Naive B cell (primary cell): ENCODE data around the gene PLD3. TPM values are rescaled to one million over a fixed set of nuclear protein-coding genes. Genes with fewer than 3 reads are reported as not detected.

Source experiments
- ATAC-seq, 2 donors: fragments of 150-1000 bp; cut with Tn5 transposase; 2 replicates each; pipeline ENCODE4 v1.10.0; 2021; ENCODE audit warnings: low read depth in 2 of 2, mild to moderate bottlenecking in 2 of 2, moderate library complexity in 2 of 2
- DNase-seq: peaks from one replicate; pipeline ENCODE4 v3.0.0; 2022
- H3K27ac Mint-ChIP-seq, 6 donors: one replicate each; pipeline ENCODE4 v1.8.0; 2020 to 2022; ENCODE audit warnings: mild to moderate bottlenecking in 6 of 6, mixed read lengths in 6 of 6, moderate library complexity in 5 of 6, inconsistent platforms in 2 of 6
- H3K27me3 Mint-ChIP-seq, 3 donors: one replicate each; pipeline ENCODE4 v1.8.0; 2021 to 2022; ENCODE audit warnings: mixed read lengths in 3 of 3, mild to moderate bottlenecking in 1 of 3
- H3K36me3 Mint-ChIP-seq, 2 donors: one replicate each; pipeline ENCODE4 v1.8.0; 2020 to 2022; ENCODE audit warnings: mixed read lengths in 2 of 2, inconsistent platforms in 1 of 2, mild to moderate bottlenecking in 1 of 2
- H3K4me1 Mint-ChIP-seq, 3 donors: one replicate each; pipeline ENCODE4 v1.8.0; 2020 to 2022; ENCODE audit warnings: mixed read lengths in 3 of 3, inconsistent platforms in 1 of 3, mild to moderate bottlenecking in 1 of 3, moderate library complexity in 1 of 3
- H3K4me3 Mint-ChIP-seq, 8 donors: one replicate each; pipeline ENCODE4 v1.8.0; 2020 to 2022; ENCODE audit warnings: mild to moderate bottlenecking in 8 of 8, mixed read lengths in 8 of 8, moderate library complexity in 8 of 8, inconsistent platforms in 2 of 8
- H3K9me3 Mint-ChIP-seq, 7 donors: one replicate each; pipeline ENCODE4 v1.8.0; 2020 to 2022; ENCODE audit warnings: mixed read lengths in 7 of 7, mild to moderate bottlenecking in 5 of 7, inconsistent platforms in 2 of 7, moderate library complexity in 1 of 7
- polyA plus RNA-seq, 6 donors: library from polyadenylated mRNA; unstranded; fragments of 300-500 nt; fragmentation: Illumina TruSeq; gene quantifications; one replicate each; pipeline ENCODE4 v1.2.3, GENCODE V29; 2021; ENCODE audit warnings: low read depth in 6 of 6

PLD3 gene, protein sequence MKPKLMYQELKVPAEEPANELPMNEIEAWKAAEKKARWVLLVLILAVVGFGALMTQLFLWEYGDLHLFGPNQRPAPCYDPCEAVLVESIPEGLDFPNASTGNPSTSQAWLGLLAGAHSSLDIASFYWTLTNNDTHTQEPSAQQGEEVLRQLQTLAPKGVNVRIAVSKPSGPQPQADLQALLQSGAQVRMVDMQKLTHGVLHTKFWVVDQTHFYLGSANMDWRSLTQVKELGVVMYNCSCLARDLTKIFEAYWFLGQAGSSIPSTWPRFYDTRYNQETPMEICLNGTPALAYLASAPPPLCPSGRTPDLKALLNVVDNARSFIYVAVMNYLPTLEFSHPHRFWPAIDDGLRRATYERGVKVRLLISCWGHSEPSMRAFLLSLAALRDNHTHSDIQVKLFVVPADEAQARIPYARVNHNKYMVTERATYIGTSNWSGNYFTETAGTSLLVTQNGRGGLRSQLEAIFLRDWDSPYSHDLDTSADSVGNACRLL
- polyA plus RNA-seq = 10 to 100 TPM; 28.2 to 46.5 (median 37.2) TPM

- peaks cover 21 to 34% (median 34%) of the 10 kb centered on the region in 3 donors for H3K4me1 Mint-ChIP-seq
- peak within 1 kb of the TSS; percentile 79 to 97 (median 96) for H3K27ac Mint-ChIP-seq
Observed at GRCh38 chr19:40348125-40348913, at the start of gene PLD3, which contains the start of gene C19orf47. PLD3 (plus strand) TSS chr19:40348695; CDS start chr19:40366484, 17,789 bp downstream. C19orf47 (minus strand) TSS chr19:40348397; CDS start chr19:40341857, 6,540 bp downstream.

GRCh38 chr19:40300668-40301067 lies 47.8 kb upstream of the PLD3 start:
- no peak overlapping the region for H3K27ac Mint-ChIP-seq

More at GRCh38 chr19:40348125-40348913, at the start of gene PLD3, which contains the start of gene C19orf47:
- Mint-ChIP-seq H3K27me3 (no peaks in the 10 kb centered on the region), H3K36me3 (no peaks in the 10 kb centered on the region), H3K4me3 (peak within 1 kb of the TSS; percentile 84 to 98 (median 89)), H3K9me3 (no peaks in the 10 kb centered on the region)
- ATAC-seq = peak; percentile 96
- peak; percentile 99 for DNase-seq

DNA sequence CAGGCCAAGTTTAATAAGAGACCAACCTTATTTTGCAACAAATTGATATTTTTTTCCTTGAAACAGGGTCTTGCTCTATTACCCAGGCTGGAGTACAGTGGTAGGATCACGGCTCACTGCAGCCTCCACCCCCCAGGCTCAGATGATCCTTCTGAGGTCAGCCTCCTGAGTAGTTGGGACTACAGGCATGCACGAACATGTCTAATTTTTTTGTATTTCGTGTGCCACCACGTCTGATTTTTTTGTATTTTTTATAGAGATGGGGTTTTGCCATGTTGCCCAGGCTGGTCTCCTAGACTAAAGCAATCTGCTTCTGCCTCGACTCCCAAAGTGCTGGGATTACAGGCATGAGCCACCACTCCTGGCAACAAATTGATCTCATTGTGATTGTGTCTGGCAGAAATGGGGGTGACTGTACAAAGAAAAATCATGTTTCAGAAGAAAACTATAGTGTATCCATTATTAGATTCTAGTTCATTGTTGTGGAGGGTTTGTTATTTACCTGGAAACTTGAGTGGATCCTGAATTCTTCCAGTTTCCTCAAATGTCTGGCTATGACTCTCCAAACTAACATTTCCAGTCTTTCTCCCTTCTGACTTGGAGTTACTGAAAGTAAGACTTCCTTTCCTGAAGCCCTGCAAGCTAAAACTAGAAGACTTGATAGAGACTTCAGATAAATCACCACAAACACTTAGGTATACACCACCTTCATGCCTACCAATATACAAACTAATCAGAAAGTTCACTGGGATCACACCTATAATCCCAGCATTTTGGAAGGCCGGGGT lies 46.1 kb upstream of the PLD3 start:
- ATAC-seq = no peak
- no peak overlapping the region for H3K27ac Mint-ChIP-seq
- no peak for DNase-seq

More at GRCh38 chr19:40300668-40301067, 47.8 kb upstream of the PLD3 start:
- H3K4me3 Mint-ChIP-seq = no peak overlapping the region
- no peaks in the 10 kb centered on the region for H3K9me3 Mint-ChIP-seq
- ATAC-seq = no peak
- H3K36me3 Mint-ChIP-seq = no peaks in the 10 kb centered on the region
- no peaks in the 10 kb centered on the region for H3K27me3 Mint-ChIP-seq
- H3K4me1 Mint-ChIP-seq = peaks cover 0 to 5% (median 0%) of the 10 kb centered on the region in 3 donors
- no peak for DNase-seq

DNA sequence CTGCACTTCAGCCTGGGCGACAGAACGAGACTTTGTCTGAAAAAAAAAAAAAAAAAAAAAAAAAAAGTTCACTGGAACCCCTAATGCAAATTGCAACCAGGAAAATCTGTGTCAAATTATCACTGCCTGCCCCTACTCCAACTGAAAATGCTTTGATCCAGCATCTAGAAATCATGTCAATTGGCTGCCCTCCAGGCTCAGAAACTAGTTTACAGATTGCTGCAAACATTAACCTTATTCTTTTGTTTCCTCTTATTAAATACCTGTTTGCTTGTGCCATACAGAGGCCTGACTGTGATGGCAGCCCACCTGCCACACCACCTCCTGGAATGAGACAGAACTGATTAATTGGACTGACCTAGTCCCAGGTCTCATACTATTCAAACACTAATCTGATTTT lies 44.7 kb upstream of the PLD3 start:
- no peaks in the 10 kb centered on the region for H3K9me3 Mint-ChIP-seq
- H3K27me3 Mint-ChIP-seq = no peaks in the 10 kb centered on the region
- H3K4me3 Mint-ChIP-seq = no peak overlapping the region
- peaks cover 0 to 5% (median 0%) of the 10 kb centered on the region in 3 donors for H3K4me1 Mint-ChIP-seq
- no peak overlapping the region for H3K27ac Mint-ChIP-seq
- no peaks in the 10 kb centered on the region for H3K36me3 Mint-ChIP-seq
- DNase-seq = no peak
- no peak for ATAC-seq

More for the DNA sequence above, 46.1 kb upstream of the PLD3 start:
- Mint-ChIP-seq H3K4me3 (no peak overlapping the region), H3K36me3 (no peaks in the 10 kb centered on the region), H3K4me1 (peaks cover 0 to 5% (median 0%) of the 10 kb centered on the region in 3 donors), H3K9me3 (no peaks in the 10 kb centered on the region), H3K27me3 (no peaks in the 10 kb centered on the region)

DNA sequence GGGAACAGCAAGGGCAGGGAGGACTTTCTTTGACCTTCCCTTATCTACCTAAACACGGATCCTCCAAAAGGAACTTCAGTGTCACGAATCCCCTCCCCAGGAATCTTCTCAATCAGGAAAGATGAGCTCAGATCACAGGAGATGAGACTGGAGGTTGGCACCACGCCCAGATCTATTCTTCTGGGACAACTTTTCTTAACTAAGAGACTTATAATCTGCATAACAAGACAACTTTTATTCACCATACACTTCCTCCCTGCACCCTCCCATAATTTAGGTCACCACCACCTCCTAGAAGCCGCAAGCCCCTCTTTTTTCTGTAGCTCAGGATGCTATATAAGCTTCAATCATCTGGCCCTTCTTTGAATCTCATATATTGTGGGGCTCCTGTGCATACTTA lies 44.2 kb upstream of the PLD3 start:
- Mint-ChIP-seq H3K9me3 (no peaks in the 10 kb centered on the region), H3K27me3 (no peaks in the 10 kb centered on the region), H3K36me3 (no peaks in the 10 kb centered on the region), H3K4me1 (peaks cover 0 to 5% (median 0%) of the 10 kb centered on the region in 3 donors), H3K27ac (no peak overlapping the region), H3K4me3 (no peak overlapping the region)
- ATAC-seq (no peak), DNase-seq (no peak)

GRCh38 chr19:40305403-40305802 lies 43.1 kb upstream of the PLD3 start:
- no peak overlapping the region for H3K27ac Mint-ChIP-seq
- H3K36me3 Mint-ChIP-seq = no peaks in the 10 kb centered on the region
- no peaks in the 10 kb centered on the region for H3K9me3 Mint-ChIP-seq
- H3K27me3 Mint-ChIP-seq = no peaks in the 10 kb centered on the region
- ATAC-seq (peak; percentile 81 to 87), DNase-seq (peak; percentile 70)
- peaks cover 0 to 5% (median 0%) of the 10 kb centered on the region in 3 donors for H3K4me1 Mint-ChIP-seq
- H3K4me3 Mint-ChIP-seq = no peak overlapping the region

GRCh38 chr19:40309666-40310065 lies 38.8 kb upstream of the PLD3 start:
- Mint-ChIP-seq H3K27ac (peak overlapping the region in 1 of 6 donors; percentile 21), H3K9me3 (no peaks in the 10 kb centered on the region), H3K4me3 (no peak overlapping the region), H3K4me1 (peaks cover 0 to 5% (median 0%) of the 10 kb centered on the region in 3 donors), H3K27me3 (no peaks in the 10 kb centered on the region), H3K36me3 (no peaks in the 10 kb centered on the region)
- DNase-seq (no peak), ATAC-seq (no peak)

DNA sequence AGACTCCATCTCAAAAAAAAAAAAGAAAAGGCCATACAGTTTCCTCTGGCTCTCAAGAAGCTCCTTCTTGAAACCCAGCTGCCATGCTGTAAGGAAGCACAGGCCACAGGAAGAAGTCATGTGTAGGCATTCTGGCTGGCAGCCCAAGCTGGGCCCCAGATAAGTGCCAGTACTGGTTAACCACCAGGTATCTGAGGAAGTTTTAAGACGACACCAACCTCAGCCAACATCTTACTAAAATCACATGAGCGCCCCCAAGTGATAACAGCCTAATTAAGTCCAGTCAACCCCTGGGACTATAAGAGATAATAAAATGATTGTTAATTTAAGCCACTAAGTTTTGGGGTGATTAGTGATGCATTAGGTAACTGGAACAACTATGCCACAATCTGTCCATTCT lies 36.0 kb upstream of the PLD3 start:
- Mint-ChIP-seq H3K36me3 (no peaks in the 10 kb centered on the region), H3K27ac (no peak overlapping the region), H3K4me3 (no peak overlapping the region), H3K9me3 (no peaks in the 10 kb centered on the region), H3K27me3 (no peaks in the 10 kb centered on the region), H3K4me1 (no peaks in the 10 kb centered on the region)
- ATAC-seq (no peak), DNase-seq (no peak)

DNA sequence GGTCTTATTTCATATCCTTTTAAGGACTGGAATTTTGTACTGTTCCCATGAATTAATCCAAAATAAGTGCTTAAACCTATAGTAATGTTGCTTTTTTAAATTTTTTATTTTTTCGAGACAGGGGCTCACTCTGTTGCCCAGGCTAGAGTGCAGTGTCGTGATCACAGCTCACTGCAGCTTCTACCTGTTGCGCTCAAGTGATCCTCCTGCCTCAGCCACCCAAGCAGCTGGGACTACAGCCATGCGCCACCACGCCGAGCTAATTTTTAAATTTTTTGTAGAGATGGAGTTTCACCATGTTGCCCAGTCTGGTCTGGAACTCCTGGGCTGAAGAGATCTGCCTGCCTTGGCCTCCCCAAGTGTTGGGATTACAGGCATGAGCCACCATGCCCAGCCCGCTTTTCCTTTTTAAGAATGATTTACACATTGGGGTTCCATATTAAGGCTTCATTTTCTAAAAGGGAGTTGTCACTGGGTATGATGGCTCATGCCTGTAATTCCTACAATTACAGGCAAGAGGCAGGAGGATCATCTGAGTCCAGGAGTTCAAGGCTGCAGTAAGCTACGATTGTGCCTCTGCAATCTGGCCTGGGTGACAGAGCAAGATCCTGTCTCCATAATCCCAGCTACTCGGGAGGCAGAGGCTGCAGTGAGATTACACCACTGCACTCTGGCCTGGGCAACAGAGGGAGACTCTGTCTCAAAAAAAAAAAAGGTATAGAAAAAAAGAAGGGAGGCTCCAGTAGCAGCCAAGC lies 35.1 kb upstream of the PLD3 start:
- Mint-ChIP-seq H3K36me3 (no peaks in the 10 kb centered on the region), H3K4me1 (no peaks in the 10 kb centered on the region), H3K4me3 (no peak overlapping the region), H3K9me3 (no peaks in the 10 kb centered on the region), H3K27me3 (no peaks in the 10 kb centered on the region), H3K27ac (peak overlapping the region in 1 of 6 donors; percentile 63)
- ATAC-seq = no peak
- DNase-seq = no peak

- Mint-ChIP-seq H3K27ac (peak overlapping the region in 1 of 6 donors; percentile 10), H3K9me3 (no peaks in the 10 kb centered on the region), H3K4me1 (no peaks in the 10 kb centered on the region), H3K36me3 (no peaks in the 10 kb centered on the region), H3K27me3 (no peaks in the 10 kb centered on the region), H3K4me3 (no peak overlapping the region)
- no peak for DNase-seq
- ATAC-seq = no peak
Observed at GRCh38 chr19:40314656-40315055, 33.8 kb upstream of the PLD3 start.

DNA sequence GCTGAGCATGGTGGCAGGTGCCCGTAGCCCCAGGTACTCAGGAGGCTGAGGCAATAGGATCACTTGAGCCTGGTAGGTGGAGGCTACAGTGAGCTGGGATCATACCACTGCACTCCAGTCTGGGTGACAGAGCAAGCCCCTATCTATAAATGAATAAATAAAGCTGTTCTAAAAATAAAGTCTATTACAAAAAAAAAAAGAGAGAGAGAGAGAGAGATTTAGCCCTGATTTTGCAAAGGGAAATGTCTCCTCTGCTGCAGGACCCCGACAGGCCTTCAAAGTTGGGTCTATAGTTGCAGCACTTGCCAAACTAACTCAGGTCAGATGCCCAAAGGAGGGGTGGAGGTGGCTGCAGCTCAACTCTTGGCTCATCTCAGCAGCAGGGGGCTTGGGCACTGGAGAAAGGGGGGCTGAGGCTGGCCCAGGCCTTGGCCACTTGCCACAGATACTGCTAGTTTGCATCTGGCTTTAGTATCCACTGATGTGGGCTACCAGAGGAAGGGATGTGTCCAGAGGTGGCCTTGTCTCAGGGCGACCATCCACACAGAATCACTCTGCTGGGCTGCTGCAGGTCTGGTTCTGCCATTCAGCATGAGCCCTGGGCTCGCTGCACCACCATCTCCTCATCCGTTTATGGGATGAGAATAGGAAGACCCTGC lies 32.6 kb upstream of the PLD3 start:
- Mint-ChIP-seq H3K4me3 (no peak overlapping the region), H3K36me3 (peaks cover 0 to 9% of the 10 kb centered on the region in 2 donors), H3K27ac (no peak overlapping the region), H3K9me3 (no peaks in the 10 kb centered on the region), H3K4me1 (peaks cover 0 to 6% (median 5%) of the 10 kb centered on the region in 3 donors), H3K27me3 (no peaks in the 10 kb centered on the region)
- DNase-seq (no peak), ATAC-seq (no peak)

GRCh38 chr19:40317338-40317737 lies 31.2 kb upstream of the PLD3 start:
- no peak overlapping the region for H3K4me3 Mint-ChIP-seq
- no peak for DNase-seq
- peaks cover 2 to 9% of the 10 kb centered on the region in 2 donors for H3K36me3 Mint-ChIP-seq
- no peak for ATAC-seq
- H3K27ac Mint-ChIP-seq = no peak overlapping the region
- peaks cover 0 to 9% (median 5%) of the 10 kb centered on the region in 3 donors for H3K4me1 Mint-ChIP-seq
- H3K27me3 Mint-ChIP-seq = no peaks in the 10 kb centered on the region
- H3K9me3 Mint-ChIP-seq = no peaks in the 10 kb centered on the region
